Caco-2 (cell line): ENCODE measurements around the gene NELFCD. TPM values are rescaled to one million over a fixed set of nuclear protein-coding genes. Genes with fewer than 3 reads are reported as not detected.
"Not testable (repeated sequence)": the region's sequence is repeated elsewhere in the genome, so short reads cannot be mapped to it uniquely, and the experiment has no call there.

Experiments
- BruUV-seq: library from RNA; stranded (reverse); fragments of 400-500 nt; replicated peaks from 2 replicates; lab custom pipeline; 2021; lab: Mats Ljungman, UMichigan
- CTCF ChIA-PET: fragments of 300-600 bp; sonication (Branson Sonifier 250); formaldehyde crosslinking; loops from one replicate; lab custom pipeline; 2022; ENCODE audit warnings: antibody characterized with exemption; lab: Charles Lee
- POLR2A ChIA-PET: fragments of 300-600 bp; sonication (Branson Sonifier 250); formaldehyde crosslinking; loops from one replicate; lab custom pipeline; 2022; ENCODE audit warnings: antibody characterized with exemption; lab: Charles Lee
- DNase-seq, 2 experiments: peaks; one replicate each; pipeline versions ENCODE4 v3.0.0 to v3.0.0-alpha.2; 2020 to 2022
- H3K27me3 ChIP-seq: replicated peaks from 2 replicates; pipeline ENCODE4 v1.6.0; 2011; ENCODE audit warnings: low read length; ENCODE audit not compliant: control insufficient read depth, insufficient read depth
- H3K36me3 ChIP-seq: 2 replicates; pipeline ENCODE4 v1.5.1; 2011; ENCODE audit warnings: low read length; ENCODE audit not compliant: control insufficient read depth, insufficient read depth
- H3K4me1 ChIP-seq: fragments of 250-450 bp; sonication (Bioruptor Pico); 2 replicates; pipeline ENCODE4 v1.5.1; 2020; ENCODE audit warnings: mild to moderate bottlenecking
- H3K4me3 ChIP-seq: 2 replicates; pipeline ENCODE4 v1.5.1; 2011; ENCODE audit warnings: low read depth, mild to moderate bottlenecking, control low read depth, low read length
- H3K9me3 ChIP-seq: fragments of 250-450 bp; sonication (Bioruptor Pico); 2 replicates; pipeline ENCODE4 v1.5.1; 2020; ENCODE audit warnings: mild to moderate bottlenecking, moderate library complexity
- H3K27ac Mint-ChIP-seq: one replicate; pipeline ENCODE4 v1.8.0; 2022; ENCODE audit warnings: mixed read lengths; ENCODE audit not compliant: unreplicated experiment
- H3K27me3 Mint-ChIP-seq: one replicate; pipeline ENCODE4 v1.8.0; 2022; ENCODE audit warnings: mixed read lengths; ENCODE audit not compliant: insufficient read depth, unreplicated experiment
- H3K36me3 Mint-ChIP-seq: one replicate; pipeline ENCODE4 v1.8.0; 2022; ENCODE audit warnings: mild to moderate bottlenecking, mixed read lengths; ENCODE audit not compliant: insufficient read depth, unreplicated experiment
- H3K4me1 Mint-ChIP-seq: one replicate; pipeline ENCODE4 v1.8.0; 2022; ENCODE audit warnings: low read depth, mixed read lengths; ENCODE audit not compliant: unreplicated experiment
- H3K4me3 Mint-ChIP-seq: one replicate; pipeline ENCODE4 v1.8.0; 2022; ENCODE audit warnings: mild to moderate bottlenecking, moderate library complexity, mixed read lengths; ENCODE audit not compliant: unreplicated experiment
- H3K9me3 Mint-ChIP-seq: one replicate; pipeline ENCODE4 v1.8.0; 2022; ENCODE audit warnings: mixed read lengths; ENCODE audit not compliant: unreplicated experiment
- intact Hi-C: fragments of 100-400 bp; cut with micrococcal nuclease; formaldehyde crosslinking; loops from one replicate; pipeline ENCODE4 v1.10.0; 2022; ENCODE audit not compliant: unreplicated experiment
- total RNA-seq: library from RNA; stranded (reverse); gene quantifications from 2 replicates; pipeline ENCODE4 v1.2.3, GENCODE V29; 2022
- TF ChIP-seq, protein P1 (sequence below), 2 experiments: fragments of 200-600 bp in 1 of 2; IDR thresholded peaks; 1 replicate in 1 of 2; 2 replicates in 1 of 2; pipeline versions ENCODE4 v1.5.1 to v1.8.0; 2011 to 2022; ENCODE audit warnings: antibody characterized with exemption in 1 of 2, control low read depth in 1 of 2, inconsistent platforms in 1 of 2, low read depth in 1 of 2, low read length in 1 of 2, mild to moderate bottlenecking in 1 of 2, moderate library complexity in 1 of 2; ENCODE audit not compliant: insufficient read depth in 1 of 2, severe bottlenecking in 1 of 2, unreplicated experiment in 1 of 2

Gene NELFCD
- total RNA-seq, 1 experiment from 2014 or later, result 230 TPM

- POLR2A ChIA-PET, result interaction anchor here (0.6 to 2.0 kb wide), 5 partner anchors 8 to 581 kb away, joined by 3 to 21 read pairs (median 4); partner anchors contain the start of gene ATP5F1E
- H3K4me1 ChIP-seq, result peaks cover 12% of the 10 kb centered on the region
- H3K27me3 ChIP-seq, result no peaks in the 10 kb centered on the region
- peaks cover 46% of the 10 kb centered on the region for H3K36me3 Mint-ChIP-seq
- H3K27me3 Mint-ChIP-seq, result no peaks in the 10 kb centered on the region
- TF ChIP-seq, protein P1, sequence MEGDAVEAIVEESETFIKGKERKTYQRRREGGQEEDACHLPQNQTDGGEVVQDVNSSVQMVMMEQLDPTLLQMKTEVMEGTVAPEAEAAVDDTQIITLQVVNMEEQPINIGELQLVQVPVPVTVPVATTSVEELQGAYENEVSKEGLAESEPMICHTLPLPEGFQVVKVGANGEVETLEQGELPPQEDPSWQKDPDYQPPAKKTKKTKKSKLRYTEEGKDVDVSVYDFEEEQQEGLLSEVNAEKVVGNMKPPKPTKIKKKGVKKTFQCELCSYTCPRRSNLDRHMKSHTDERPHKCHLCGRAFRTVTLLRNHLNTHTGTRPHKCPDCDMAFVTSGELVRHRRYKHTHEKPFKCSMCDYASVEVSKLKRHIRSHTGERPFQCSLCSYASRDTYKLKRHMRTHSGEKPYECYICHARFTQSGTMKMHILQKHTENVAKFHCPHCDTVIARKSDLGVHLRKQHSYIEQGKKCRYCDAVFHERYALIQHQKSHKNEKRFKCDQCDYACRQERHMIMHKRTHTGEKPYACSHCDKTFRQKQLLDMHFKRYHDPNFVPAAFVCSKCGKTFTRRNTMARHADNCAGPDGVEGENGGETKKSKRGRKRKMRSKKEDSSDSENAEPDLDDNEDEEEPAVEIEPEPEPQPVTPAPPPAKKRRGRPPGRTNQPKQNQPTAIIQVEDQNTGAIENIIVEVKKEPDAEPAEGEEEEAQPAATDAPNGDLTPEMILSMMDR (IDR thresholded peaks at IDR 0.05; ENCODE audit: insufficient read depth in 1 of 2, low read depth in 1 of 2, low read length in 1 of 2, severe bottlenecking in 1 of 2, unreplicated experiment in 1 of 2), result no peak
- H3K4me3 Mint-ChIP-seq, result peak overlapping the region; percentile 76
- peak in 1 of 2 experiments; percentile 44 for DNase-seq
- H3K4me1 Mint-ChIP-seq, result peaks cover 21% of the 10 kb centered on the region
- H3K36me3 ChIP-seq, result peaks cover 3% of the 10 kb centered on the region; the same call in 1 of the 2 replicates
- no peaks in the 10 kb centered on the region for H3K9me3 Mint-ChIP-seq
- peak overlapping the region; percentile 51 for H3K27ac Mint-ChIP-seq
- H3K9me3 ChIP-seq, result no peaks in the 10 kb centered on the region
- intact Hi-C loops, result no loop called here
- H3K4me3 ChIP-seq, result peak overlapping the region; percentile 7; the same call in 1 of the 2 replicates
- TSS peak; percentile 50 for BruUV-seq
- CTCF ChIA-PET, result no interaction called here
Measured at GRCh38 chr20:58982406-58983114, 1.5 kb downstream of the NELFCD start.

GRCh38 chr20:58983115-58983468 is 2.0 kb downstream of the NELFCD start:
- Mint-ChIP-seq H3K4me1 (peaks cover 21% of the 10 kb centered on the region), H3K36me3 (peaks cover 51% of the 10 kb centered on the region)
- H3K9me3 ChIP-seq, H3K27ac Mint-ChIP-seq, H3K27me3 ChIP-seq, H3K36me3 ChIP-seq, intact Hi-C loops, BruUV-seq, H3K4me3 Mint-ChIP-seq, H3K4me3 ChIP-seq, CTCF ChIA-PET, H3K27me3 Mint-ChIP-seq, H3K9me3 Mint-ChIP-seq: not testable (repeated sequence)
- POLR2A ChIA-PET, result interaction anchor here (0.6 kb wide), 1 partner anchor 581 kb away, joined by 3 read pairs; no protein-coding TSS in a partner anchor
- DNase-seq, result peak in 1 of 2 experiments; percentile 21
- H3K4me1 ChIP-seq, result peaks cover 12% of the 10 kb centered on the region

DNA sequence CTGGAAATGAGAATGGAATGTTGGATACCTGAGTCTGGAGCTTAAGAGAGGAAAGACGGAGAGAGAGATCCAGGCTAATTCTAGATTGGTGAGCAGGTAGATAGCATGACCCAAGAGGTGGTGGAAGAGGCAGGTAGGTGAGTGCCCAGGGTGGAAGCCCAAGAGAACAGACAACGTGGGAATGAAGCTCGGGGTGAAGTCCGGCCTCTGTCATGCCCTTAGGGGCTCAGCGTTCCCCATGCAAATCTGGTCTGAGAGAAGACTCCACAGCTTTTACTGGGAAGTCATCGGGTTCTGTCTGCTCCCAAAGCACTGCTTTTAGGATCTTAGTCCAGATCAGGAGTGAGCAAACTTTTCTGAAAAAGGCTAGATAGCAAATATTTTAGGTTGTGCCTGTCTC is 3.6 kb downstream of the NELFCD start:
- intact Hi-C loops, result no loop called here
- Histone ChIP-seq H3K36me3 (peaks cover 16% of the 10 kb centered on the region), H3K27me3 (no peaks in the 10 kb centered on the region), H3K9me3 (no peaks in the 10 kb centered on the region), H3K4me1 (peaks cover 12% of the 10 kb centered on the region), H3K4me3 (no peak overlapping the region)
- peak in 1 of 2 experiments; percentile 26 for DNase-seq
- H3K27me3 Mint-ChIP-seq, result no peaks in the 10 kb centered on the region
- no peak overlapping the region for H3K4me3 Mint-ChIP-seq
- peaks cover 67% of the 10 kb centered on the region for H3K36me3 Mint-ChIP-seq
- H3K27ac Mint-ChIP-seq, result no peak overlapping the region
- H3K4me1 Mint-ChIP-seq, result peaks cover 21% of the 10 kb centered on the region
- ChIA-PET CTCF (interaction anchor here (0.6 kb wide), 1 partner anchor 14 kb away, joined by 3 read pairs; no protein-coding TSS in a partner anchor), POLR2A (no interaction called here)
- TF ChIP-seq, protein P1 (IDR thresholded peaks at IDR 0.05; ENCODE audit: insufficient read depth in 1 of 2, low read depth in 1 of 2, low read length in 1 of 2, severe bottlenecking in 1 of 2, unreplicated experiment in 1 of 2), result no peak
- H3K9me3 Mint-ChIP-seq, result no peaks in the 10 kb centered on the region
- no TSS peak for BruUV-seq
